CD14-positive monocyte (primary cell): ENCODE measurements around the gene TAS2R30. TPM values are rescaled to one million over a fixed set of nuclear protein-coding genes. Genes with fewer than 3 reads are reported as not detected.

ENCODE experiments used
- DNase-seq, 3 donors: peaks; one replicate each; pipeline ENCODE4 v3.0.0-alpha.2; 2011 to 2022
- H2AFZ ChIP-seq: 2 replicates; pipeline ENCODE4 v1.6.0; 2012; ENCODE audit warnings: mild to moderate bottlenecking, low read depth, low read length, inconsistent platforms; ENCODE audit not compliant: insufficient read depth, poor library complexity, severe bottlenecking
- H3K27ac ChIP-seq, 2 donors: 1 replicate in 1 of 2; 2 replicates in 1 of 2; pipeline ENCODE4 v1.5.1; 2012 to 2013; ENCODE audit warnings: low read length in 2 of 2, control low read depth in 1 of 2, inconsistent platforms in 1 of 2, low read depth in 1 of 2, mild to moderate bottlenecking in 1 of 2
- H3K27me3 ChIP-seq, 2 donors: one replicate each; pipeline versions ENCODE4 v1.6.0 to v1.6.1; 2011 to 2013; ENCODE audit warnings: low read length in 2 of 2; ENCODE audit not compliant: control insufficient read depth in 2 of 2, insufficient read depth in 2 of 2
- H3K36me3 ChIP-seq, 2 donors: replicated peaks in 1 of 2; 1 replicate in 1 of 2; 2 replicates in 1 of 2; pipeline versions ENCODE4 v1.5.1 to v1.6.1; 2012 to 2013; ENCODE audit warnings: low read length in 2 of 2, control low read depth in 1 of 2, inconsistent platforms in 1 of 2, mild to moderate bottlenecking in 1 of 2; ENCODE audit not compliant: insufficient read depth in 2 of 2, control insufficient read depth in 1 of 2
- H3K4me1 ChIP-seq, 2 donors: 1 replicate in 1 of 2; 2 replicates in 1 of 2; pipeline versions ENCODE4 v1.5.1 to v1.6.1; 2012 to 2013; ENCODE audit warnings: low read length in 2 of 2, control low read depth in 1 of 2, inconsistent platforms in 1 of 2, mild to moderate bottlenecking in 1 of 2, moderate library complexity in 1 of 2; ENCODE audit not compliant: insufficient read depth in 2 of 2, control insufficient read depth in 1 of 2
- H3K4me2 ChIP-seq: replicated peaks from 2 replicates; pipeline ENCODE3; 2012; ENCODE audit warnings: low read length, moderate library complexity, mild to moderate bottlenecking; ENCODE audit not compliant: poor library complexity, severe bottlenecking; ENCODE audit errors: extremely low read depth
- H3K4me3 ChIP-seq, 3 experiments: fragments of 200-600 bp in 1 of 3; sonication (generic) in 1 of 3; replicated peaks in 1 of 3; 1 replicate in 2 of 3; 2 replicates in 1 of 3; pipeline ENCODE4 v1.5.1; 2011 to 2013; ENCODE audit warnings: low read length in 3 of 3, mild to moderate bottlenecking in 3 of 3, control low read depth in 2 of 3, low read depth in 2 of 3, inconsistent platforms in 1 of 3, moderate library complexity in 1 of 3
- H3K79me2 ChIP-seq: 2 replicates; pipeline ENCODE4 v1.6.0; 2012; ENCODE audit warnings: mild to moderate bottlenecking, control low read depth, inconsistent platforms, low read length, moderate library complexity; ENCODE audit not compliant: insufficient read depth
- H3K9ac ChIP-seq: 2 replicates; pipeline ENCODE4 v1.6.0; 2017; ENCODE audit warnings: low read length, mild to moderate bottlenecking; ENCODE audit not compliant: insufficient read depth, poor library complexity, severe bottlenecking
- H3K9me3 ChIP-seq, 2 donors: replicated peaks in 1 of 2; 1 replicate in 1 of 2; 2 replicates in 1 of 2; pipeline versions ENCODE4 v1.5.1 to v1.6.1; 2012 to 2013; ENCODE audit warnings: low read length in 2 of 2, control low read depth in 1 of 2; ENCODE audit not compliant: control insufficient read depth in 1 of 2, insufficient read depth in 1 of 2
- H4K20me1 ChIP-seq: 2 replicates; pipeline ENCODE4 v1.6.0; 2012; ENCODE audit warnings: mild to moderate bottlenecking, low read length, control low read depth, moderate library complexity; ENCODE audit not compliant: insufficient read depth
- H3K27ac Mint-ChIP-seq, 7 donors: one replicate each; pipeline ENCODE4 v1.8.0; 2020; ENCODE audit warnings: mild to moderate bottlenecking in 7 of 7, mixed read lengths in 7 of 7, moderate library complexity in 6 of 7, inconsistent platforms in 2 of 7
- H3K27me3 Mint-ChIP-seq, 3 donors: one replicate each; pipeline ENCODE4 v1.8.0; 2021 to 2022; ENCODE audit warnings: low read depth in 3 of 3, mild to moderate bottlenecking in 3 of 3, mixed read lengths in 3 of 3, moderate library complexity in 3 of 3, inconsistent platforms in 1 of 3
- H3K36me3 Mint-ChIP-seq, 2 donors: one replicate each; pipeline ENCODE4 v1.8.0; 2020; ENCODE audit warnings: mixed read lengths in 2 of 2, inconsistent platforms in 1 of 2, mild to moderate bottlenecking in 1 of 2
- H3K4me1 Mint-ChIP-seq: one replicate; pipeline ENCODE4 v1.8.0; 2020; ENCODE audit warnings: mild to moderate bottlenecking, mixed read lengths
- H3K4me3 Mint-ChIP-seq, 2 donors: one replicate each; pipeline ENCODE4 v1.8.0; 2020; ENCODE audit warnings: mild to moderate bottlenecking in 2 of 2, mixed read lengths in 2 of 2, moderate library complexity in 1 of 2
- H3K9me3 Mint-ChIP-seq, 7 donors: one replicate each; pipeline ENCODE4 v1.8.0; 2020 to 2022; ENCODE audit warnings: mixed read lengths in 7 of 7, mild to moderate bottlenecking in 6 of 7, moderate library complexity in 6 of 7, inconsistent platforms in 2 of 7
- WGBS: methylation state at CpG from one replicate; pipeline ENCODE4 v1.1.5; 2013; ENCODE audit warnings: missing lambda C conversion rate; ENCODE audit not compliant: insufficient coverage; 5-methylcytosine and 5-hydroxymethylcytosine counted together
- intact Hi-C, 2 donors: fragments of 100-400 bp; cut with micrococcal nuclease; formaldehyde crosslinking; loops; one replicate each; pipeline versions ENCODE4 v1.15.0 to v1.15.1; 2023
- polyA plus RNA-seq, 3 donors: library from polyadenylated mRNA; depleted of rRNA in 1 of 3; unstranded in 2 of 3; stranded (reverse) in 1 of 3; fragments of 300-500 nt in 2 of 3; fragments of >200 nt in 1 of 3; fragmentation: Illumina TruSeq in 2 of 3; gene quantifications; 1 replicate in 2 of 3; 2 replicates in 1 of 3; pipeline ENCODE4 v1.2.3, GENCODE V29; 2012 to 2021
- TF ChIP-seq, protein P1 (sequence below): fragments of 200-600 bp; IDR thresholded peaks from one replicate; pipeline ENCODE4 v1.8.0; 2022; ENCODE audit warnings: antibody characterized with exemption, mild to moderate bottlenecking

The TAS2R30 gene
- polyA plus RNA-seq, 3 donors = 0.05 TPM; not detected in 2

DNA sequence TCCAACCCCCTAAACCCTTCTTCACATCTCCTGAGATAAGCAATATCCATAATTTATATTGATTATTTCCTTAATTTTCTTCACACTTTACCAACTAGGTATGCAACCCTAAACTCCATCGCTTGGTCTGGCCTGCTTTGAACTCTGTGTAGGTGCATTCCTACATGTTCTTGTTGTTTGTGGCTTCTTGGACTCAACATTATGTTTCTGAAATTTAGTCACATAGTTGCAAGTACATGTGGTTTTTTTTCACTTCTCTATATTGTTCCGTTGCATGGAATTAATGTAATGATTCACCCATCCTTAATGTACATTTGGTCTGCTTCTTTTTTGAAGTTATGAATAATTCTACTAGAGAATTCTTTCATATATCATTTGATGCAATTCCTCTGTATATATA, 1.6 kb upstream of the TAS2R30 start:
- no peak overlapping the region for H2AFZ ChIP-seq
- Mint-ChIP-seq H3K9me3 (no peaks in the 10 kb centered on the region), H3K27me3 (peaks cover 0 to 2% (median 0%) of the 10 kb centered on the region in 3 donors), H3K27ac (no peak overlapping the region), H3K4me1 (peaks cover 8% of the 10 kb centered on the region), H3K4me3 (no peak overlapping the region), H3K36me3 (peaks cover 2 to 6% of the 10 kb centered on the region in 2 donors)
- no CpG with 5 or more reads among the region's 2 CpGs for WGBS
- no peaks in the 10 kb centered on the region for H3K27me3 ChIP-seq
- DNase-seq = no peak
- no peaks in the 10 kb centered on the region for H3K9me3 ChIP-seq
- H3K79me2 ChIP-seq = peaks cover 2% of the 10 kb centered on the region
- TF ChIP-seq, protein P1, sequence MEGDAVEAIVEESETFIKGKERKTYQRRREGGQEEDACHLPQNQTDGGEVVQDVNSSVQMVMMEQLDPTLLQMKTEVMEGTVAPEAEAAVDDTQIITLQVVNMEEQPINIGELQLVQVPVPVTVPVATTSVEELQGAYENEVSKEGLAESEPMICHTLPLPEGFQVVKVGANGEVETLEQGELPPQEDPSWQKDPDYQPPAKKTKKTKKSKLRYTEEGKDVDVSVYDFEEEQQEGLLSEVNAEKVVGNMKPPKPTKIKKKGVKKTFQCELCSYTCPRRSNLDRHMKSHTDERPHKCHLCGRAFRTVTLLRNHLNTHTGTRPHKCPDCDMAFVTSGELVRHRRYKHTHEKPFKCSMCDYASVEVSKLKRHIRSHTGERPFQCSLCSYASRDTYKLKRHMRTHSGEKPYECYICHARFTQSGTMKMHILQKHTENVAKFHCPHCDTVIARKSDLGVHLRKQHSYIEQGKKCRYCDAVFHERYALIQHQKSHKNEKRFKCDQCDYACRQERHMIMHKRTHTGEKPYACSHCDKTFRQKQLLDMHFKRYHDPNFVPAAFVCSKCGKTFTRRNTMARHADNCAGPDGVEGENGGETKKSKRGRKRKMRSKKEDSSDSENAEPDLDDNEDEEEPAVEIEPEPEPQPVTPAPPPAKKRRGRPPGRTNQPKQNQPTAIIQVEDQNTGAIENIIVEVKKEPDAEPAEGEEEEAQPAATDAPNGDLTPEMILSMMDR = no peak
- H3K27ac ChIP-seq = no peak overlapping the region
- no peak overlapping the region for H3K4me3 ChIP-seq
- no peaks in the 10 kb centered on the region for H3K36me3 ChIP-seq
- H3K9ac ChIP-seq = no peak overlapping the region
- H3K4me1 ChIP-seq = no peaks in the 10 kb centered on the region
- peaks cover 3% of the 10 kb centered on the region for H4K20me1 ChIP-seq
- H3K4me2 ChIP-seq = no peak overlapping the region
- intact Hi-C loops = no loop called here

DNA sequence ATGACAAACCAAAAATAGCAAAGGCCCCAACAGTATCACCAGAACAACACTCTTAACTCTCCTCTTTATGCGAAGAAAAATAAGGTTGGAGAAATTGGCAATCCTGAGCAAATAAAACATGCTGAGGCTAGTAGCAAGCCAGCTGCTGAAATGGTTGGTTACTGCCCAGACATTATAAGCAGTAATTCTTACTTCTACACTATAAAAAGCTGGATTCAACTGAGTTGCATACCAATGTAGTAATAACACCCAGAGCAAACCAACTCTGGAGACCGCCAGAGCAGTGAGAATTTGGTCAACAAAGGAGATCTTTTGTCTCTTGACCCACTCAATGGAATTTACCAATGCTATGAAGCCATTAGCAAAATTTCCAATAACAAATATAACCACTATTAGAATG, 628 bp downstream of the TAS2R30 start:
- intact Hi-C loops = no loop called here
- Mint-ChIP-seq H3K27me3 (peaks cover 0 to 2% (median 0%) of the 10 kb centered on the region in 3 donors), H3K36me3 (peaks cover 9 to 13% of the 10 kb centered on the region in 2 donors), H3K4me1 (peaks cover 8% of the 10 kb centered on the region), H3K4me3 (no peak overlapping the region), H3K9me3 (peaks cover 0 to 11% (median 3%) of the 10 kb centered on the region in 7 donors), H3K27ac (no peak overlapping the region)
- Histone ChIP-seq H3K4me2 (no peak overlapping the region), H3K4me1 (no peaks in the 10 kb centered on the region), H3K79me2 (peaks cover 11% of the 10 kb centered on the region), H3K36me3 (peaks cover 0 to 2% of the 10 kb centered on the region in 2 donors), H3K9me3 (peaks cover under 1 to 3% of the 10 kb centered on the region in 2 donors), H4K20me1 (peaks cover 3% of the 10 kb centered on the region), H3K27me3 (no peaks in the 10 kb centered on the region), H3K9ac (no peak overlapping the region), H3K4me3 (no peak overlapping the region), H3K27ac (no peak overlapping the region), H2AFZ (no peak overlapping the region)
- DNase-seq = no peak
- WGBS = no CpG with 5 or more reads among the region's 2 CpGs
- TF ChIP-seq, protein P1 = no peak
